ENCODE results near the gene MSRB1. TPM values are rescaled to one million over a fixed set of nuclear protein-coding genes. Genes with fewer than 3 reads are reported as not detected.

The MSRB1 gene
- total RNA-seq, 4 donors from 2014 or later: 17.3 to 46.6 (median 38.3) TPM

DNA sequence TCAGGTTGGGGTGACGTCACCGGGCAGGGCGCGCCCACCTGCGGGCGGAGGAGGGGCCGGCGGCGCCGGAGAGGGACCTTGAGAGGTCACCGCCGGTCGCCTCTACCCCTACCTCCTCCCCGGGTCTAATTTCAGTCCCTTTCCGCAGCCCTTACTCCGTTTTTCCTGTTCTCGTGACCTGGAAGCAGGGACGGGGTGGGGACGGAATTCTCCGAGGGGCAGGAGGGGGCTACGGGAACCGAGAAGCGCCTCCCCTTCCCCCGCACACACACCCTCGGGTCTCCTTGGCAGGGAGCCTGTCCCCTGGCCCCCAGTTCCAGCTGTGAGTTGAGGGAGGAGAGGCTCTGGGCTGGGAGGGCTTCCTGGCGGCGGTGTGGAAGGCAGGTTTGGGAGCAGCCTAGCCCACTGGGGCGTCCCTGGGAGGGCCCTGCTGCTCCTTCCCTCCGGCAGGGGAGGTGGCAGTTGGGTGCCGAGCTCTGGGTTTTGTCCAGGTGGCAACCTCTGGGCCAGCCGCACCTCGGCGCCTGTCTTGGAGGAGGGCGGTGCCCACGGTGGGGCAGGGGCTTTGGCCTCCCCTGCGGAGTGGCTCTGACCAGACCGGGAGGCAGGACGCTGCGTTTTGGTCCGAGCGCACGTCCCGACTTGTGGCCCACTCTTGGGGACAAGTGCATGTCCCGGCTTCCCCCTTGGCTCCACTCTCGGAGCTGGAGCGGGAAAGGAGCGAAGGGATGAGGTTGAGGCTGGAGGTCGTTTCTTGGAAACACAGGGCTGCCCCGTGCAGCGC lies 47.5 kb upstream of the MSRB1 start:
- peak in 2 of 3 donors; percentile 86 to 90 for DNase-seq
- peak overlapping the region; percentile 46 to 71 (median 52) for H3K4me3 ChIP-seq
- peaks cover 0 to 22% (median 0%) of the 10 kb centered on the region in 3 donors for H3K36me3 ChIP-seq
- H3K27ac ChIP-seq: peak overlapping the region; percentile 4 to 85 (median 80)
- peaks cover 0 to 4% (median 0%) of the 10 kb centered on the region in 4 donors for H3K9me3 ChIP-seq
- peaks cover 3 to 46% (median 16%) of the 10 kb centered on the region in 4 donors for H3K4me1 ChIP-seq
- peaks cover 0 to 22% of the 10 kb centered on the region in 2 donors for H3K27me3 ChIP-seq
- TF ChIP-seq POLR2A (IDR thresholded peaks at IDR 0.05): no peak
- TF ChIP-seq, protein P1, sequence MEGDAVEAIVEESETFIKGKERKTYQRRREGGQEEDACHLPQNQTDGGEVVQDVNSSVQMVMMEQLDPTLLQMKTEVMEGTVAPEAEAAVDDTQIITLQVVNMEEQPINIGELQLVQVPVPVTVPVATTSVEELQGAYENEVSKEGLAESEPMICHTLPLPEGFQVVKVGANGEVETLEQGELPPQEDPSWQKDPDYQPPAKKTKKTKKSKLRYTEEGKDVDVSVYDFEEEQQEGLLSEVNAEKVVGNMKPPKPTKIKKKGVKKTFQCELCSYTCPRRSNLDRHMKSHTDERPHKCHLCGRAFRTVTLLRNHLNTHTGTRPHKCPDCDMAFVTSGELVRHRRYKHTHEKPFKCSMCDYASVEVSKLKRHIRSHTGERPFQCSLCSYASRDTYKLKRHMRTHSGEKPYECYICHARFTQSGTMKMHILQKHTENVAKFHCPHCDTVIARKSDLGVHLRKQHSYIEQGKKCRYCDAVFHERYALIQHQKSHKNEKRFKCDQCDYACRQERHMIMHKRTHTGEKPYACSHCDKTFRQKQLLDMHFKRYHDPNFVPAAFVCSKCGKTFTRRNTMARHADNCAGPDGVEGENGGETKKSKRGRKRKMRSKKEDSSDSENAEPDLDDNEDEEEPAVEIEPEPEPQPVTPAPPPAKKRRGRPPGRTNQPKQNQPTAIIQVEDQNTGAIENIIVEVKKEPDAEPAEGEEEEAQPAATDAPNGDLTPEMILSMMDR (IDR thresholded peaks at IDR 0.05): no peak

DNA sequence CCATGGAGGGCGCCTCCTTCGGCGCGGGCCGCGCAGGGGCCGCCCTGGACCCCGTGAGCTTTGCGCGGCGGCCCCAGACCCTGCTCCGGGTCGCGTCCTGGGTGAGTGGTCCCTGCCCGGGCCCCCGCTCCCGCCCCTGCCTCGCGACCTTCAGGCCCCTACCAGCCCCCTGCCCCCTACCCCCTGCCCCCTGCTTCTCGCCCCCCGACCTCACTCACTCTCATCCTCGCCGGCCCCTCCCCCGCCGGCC lies 47.0 kb upstream of the MSRB1 start:
- Histone ChIP-seq H3K4me3 (peak overlapping the region; percentile 46 to 71 (median 52)), H3K27me3 (peaks cover 0 to 22% of the 10 kb centered on the region in 2 donors), H3K36me3 (peaks cover 0 to 23% (median 0%) of the 10 kb centered on the region in 3 donors), H3K27ac (peak overlapping the region in 3 of 4 donors; percentile 4 to 85 (median 81)), H3K4me1 (peaks cover 3 to 51% (median 20%) of the 10 kb centered on the region in 4 donors), H3K9me3 (peaks cover 0 to 4% (median 0%) of the 10 kb centered on the region in 4 donors)
- no peak for DNase-seq
- TF ChIP-seq, protein P1 (IDR thresholded peaks at IDR 0.05): no peak

DNA sequence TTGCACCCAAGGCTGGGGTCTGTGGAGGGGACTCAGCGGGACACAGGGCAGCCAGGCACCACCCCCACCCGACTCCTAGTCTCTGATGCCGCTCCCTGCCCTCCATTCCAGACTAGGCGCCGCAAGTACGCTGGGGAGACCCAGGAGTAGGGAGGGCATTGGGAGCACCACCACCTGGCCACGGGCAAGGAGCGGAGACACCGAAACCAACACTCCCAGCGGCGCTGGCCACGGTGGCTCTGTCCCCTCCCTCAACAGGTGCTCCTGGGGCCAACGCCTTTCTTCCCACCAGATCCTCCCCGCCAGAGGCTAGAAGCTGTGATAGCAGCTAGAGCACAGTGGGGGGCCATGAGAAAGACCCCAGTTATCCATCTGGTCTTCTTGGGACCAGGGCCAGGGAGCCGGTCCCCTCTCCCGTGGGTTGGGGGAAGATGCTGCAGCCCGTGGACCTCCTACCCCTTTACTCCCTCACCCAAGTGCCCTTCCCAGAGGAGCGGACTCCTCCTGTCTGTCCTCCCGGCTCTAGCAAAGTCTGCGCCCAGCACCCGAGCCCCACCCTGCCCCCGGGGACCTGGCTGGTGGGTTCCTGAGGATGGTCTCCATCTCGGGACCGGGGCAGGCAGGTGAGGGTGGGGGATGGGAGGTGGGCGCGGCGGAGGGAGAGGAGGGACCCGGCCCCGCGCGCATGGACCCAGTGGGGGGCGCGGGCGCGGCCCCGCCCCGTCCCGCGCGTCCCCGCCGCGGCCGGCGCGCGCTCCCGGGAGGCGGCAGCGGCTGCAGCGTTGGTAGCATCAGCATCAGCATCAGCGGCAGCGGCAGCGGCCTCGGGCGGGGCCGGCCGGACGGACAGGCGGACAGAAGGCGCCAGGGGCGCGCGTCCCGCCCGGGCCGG lies 46.5 kb upstream of the MSRB1 start, which contains the start of gene SYNGR3:
TSS of gene SYNGR3 (plus strand) at position 762 of the 892 bp plus-strand sequence. CDS start 133 bp downstream, outside the sequence.
- H3K27ac ChIP-seq: peak within 1 kb of the TSS; percentile 4 to 85 (median 80)
- peaks cover 0 to 23% (median 0%) of the 10 kb centered on the region in 3 donors for H3K36me3 ChIP-seq
- DNase-seq: peak in 1 of 3 donors; percentile 23
- TF ChIP-seq POLR2A (IDR thresholded peaks at IDR 0.05): no peak
- TF ChIP-seq, protein P1 (IDR thresholded peaks at IDR 0.05): no peak
- H3K4me3 ChIP-seq: peak within 1 kb of the TSS; percentile 46 to 71 (median 52)
- peaks cover 3 to 57% (median 24%) of the 10 kb centered on the region in 4 donors for H3K4me1 ChIP-seq
- H3K27me3 ChIP-seq: peaks cover 0 to 22% of the 10 kb centered on the region in 2 donors
- H3K9me3 ChIP-seq: peaks cover 0 to 4% (median 0%) of the 10 kb centered on the region in 4 donors

DNA sequence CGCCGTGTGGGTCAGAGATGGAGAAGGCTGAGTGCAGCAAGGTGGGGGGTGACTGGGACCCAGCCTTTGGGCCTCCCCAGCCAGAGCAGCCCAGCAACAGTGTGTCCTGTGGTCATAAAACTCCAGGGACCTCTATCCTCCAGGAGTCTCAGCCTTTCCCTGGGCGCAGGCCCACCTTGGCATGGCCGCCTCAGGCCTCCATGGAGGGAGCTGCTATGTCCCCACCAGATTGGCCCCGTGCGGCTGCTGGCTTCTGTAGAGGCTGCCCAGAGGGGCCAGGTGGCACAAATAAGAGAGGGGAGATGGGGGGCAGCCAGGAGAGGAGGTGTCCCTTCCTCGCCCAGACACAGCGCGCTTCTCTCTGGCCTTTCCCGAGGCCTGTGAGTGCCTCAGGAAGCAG lies 44.2 kb upstream of the MSRB1 start:
- Histone ChIP-seq H3K27ac (no peak overlapping the region), H3K4me3 (no peak overlapping the region), H3K4me1 (peaks cover 3 to 69% (median 31%) of the 10 kb centered on the region in 4 donors), H3K36me3 (peaks cover 0 to 23% (median 0%) of the 10 kb centered on the region in 3 donors), H3K27me3 (peaks cover 0 to 22% of the 10 kb centered on the region in 2 donors), H3K9me3 (no peaks in the 10 kb centered on the region)
- TF ChIP-seq, protein P1 (IDR thresholded peaks at IDR 0.05): no peak
- TF ChIP-seq POLR2A (IDR thresholded peaks at IDR 0.05): no peak
- no peak for DNase-seq

DNA sequence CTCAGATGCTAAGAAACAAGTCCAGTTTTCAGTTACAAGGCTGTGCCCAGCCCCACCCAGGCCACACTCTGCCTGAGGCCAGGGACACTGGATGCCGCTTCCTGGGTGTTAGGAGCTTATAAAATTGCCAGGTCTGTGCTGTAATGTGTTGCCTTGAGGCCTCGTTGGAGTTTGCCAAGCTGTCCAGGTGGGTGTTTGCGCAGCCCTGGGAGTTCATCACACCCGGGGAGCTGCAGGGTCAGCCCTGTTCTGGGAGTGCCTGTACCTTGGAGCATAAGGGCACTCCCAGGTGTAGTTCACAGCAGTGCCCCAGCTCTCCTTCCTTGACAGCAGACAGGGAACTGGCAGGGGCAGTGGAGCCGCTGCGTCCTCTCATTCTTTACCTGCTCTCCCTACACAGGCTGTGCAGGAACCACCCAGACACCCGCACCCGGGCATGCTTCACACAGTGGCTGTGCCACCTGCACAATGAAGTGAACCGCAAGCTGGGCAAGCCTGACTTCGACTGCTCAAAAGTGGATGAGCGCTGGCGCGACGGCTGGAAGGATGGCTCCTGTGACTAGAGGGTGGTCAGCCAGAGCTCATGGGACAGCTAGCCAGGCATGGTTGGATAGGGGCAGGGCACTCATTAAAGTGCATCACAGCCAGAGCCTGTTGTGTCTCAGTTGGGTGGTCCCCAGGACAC lies 42.6 kb upstream of the MSRB1 start:
- H3K4me1 ChIP-seq: peaks cover 3 to 69% (median 23%) of the 10 kb centered on the region in 4 donors

More for the DNA sequence above, 42.6 kb upstream of the MSRB1 start:
- TF ChIP-seq, protein P1 (IDR thresholded peaks at IDR 0.05): no peak
- TF ChIP-seq POLR2A (IDR thresholded peaks at IDR 0.05): peak; percentile 76 to 79
- no peaks in the 10 kb centered on the region for H3K9me3 ChIP-seq
- H3K27ac ChIP-seq: peak overlapping the region in 3 of 4 donors; percentile 76 to 97 (median 97)
- H3K4me3 ChIP-seq: peak overlapping the region in 3 of 4 donors; percentile 81 to 92 (median 91)
- peaks cover 0 to 14% of the 10 kb centered on the region in 2 donors for H3K27me3 ChIP-seq
- peak in 2 of 3 donors; percentile 77 to 82 for DNase-seq
- peaks cover 0 to 23% (median 0%) of the 10 kb centered on the region in 3 donors for H3K36me3 ChIP-seq

Data from Peyer's patch (tissue), 4 donors.